Thymus (tissue), 14 donors: ENCODE measurements around the gene GCDH. TPM values are rescaled to one million over a fixed set of nuclear protein-coding genes. Genes with fewer than 3 reads are reported as not detected.
"Not testable (repeated sequence)": the region's sequence is repeated elsewhere in the genome, so short reads cannot be mapped to it uniquely, and the experiment has no call there.

ENCODE experiments used
- DNase-seq, 9 donors: peaks; one replicate each; pipeline ENCODE4 v3.0.0-alpha.2; 2013; ENCODE audit warnings: low spot score in 9 of 9, low read depth in 6 of 9, missing footprints in 1 of 9
- H3K27ac ChIP-seq, 2 donors: one replicate each; pipeline ENCODE4 v1.5.1; 2013; ENCODE audit warnings: control low read depth in 1 of 2, low read depth in 1 of 2, low read length in 1 of 2, mild to moderate bottlenecking in 1 of 2, moderate library complexity in 1 of 2
- H3K27me3 ChIP-seq, 2 donors: one replicate each; pipeline ENCODE4 v1.5.1; 2013; ENCODE audit warnings: low read length in 1 of 2; ENCODE audit not compliant: control insufficient read depth in 2 of 2, insufficient read depth in 1 of 2
- H3K36me3 ChIP-seq, 2 donors: one replicate each; pipeline ENCODE4 v1.5.1; 2013; ENCODE audit warnings: low read length in 1 of 2, mild to moderate bottlenecking in 1 of 2, moderate library complexity in 1 of 2; ENCODE audit not compliant: control insufficient read depth in 2 of 2, insufficient read depth in 2 of 2
- H3K4me1 ChIP-seq, 2 donors: one replicate each; pipeline ENCODE4 v1.5.1; 2013; ENCODE audit warnings: low read length in 2 of 2; ENCODE audit not compliant: control insufficient read depth in 2 of 2, insufficient read depth in 2 of 2
- H3K4me3 ChIP-seq, 2 donors: one replicate each; pipeline ENCODE4 v1.5.1; 2013; ENCODE audit warnings: low read length in 2 of 2, control low read depth in 1 of 2, mild to moderate bottlenecking in 1 of 2
- H3K9me3 ChIP-seq, 2 donors: one replicate each; pipeline ENCODE4 v1.5.1; 2013; ENCODE audit warnings: low read length in 1 of 2, mild to moderate bottlenecking in 1 of 2; ENCODE audit not compliant: control insufficient read depth in 2 of 2, insufficient read depth in 1 of 2
- WGBS: extraction: QIAGEN DNeasy Blood & Tissue Kit; methylation state at CpG from one replicate; pipeline ENCODE4 v1.1.7; 2013; 5-methylcytosine and 5-hydroxymethylcytosine counted together
- long read RNA-seq, 10 donors: transcript quantifications; one replicate each; lab custom pipeline, GENCODE V29; 2026
- polyA plus RNA-seq: library from polyadenylated mRNA; stranded (reverse); fragments of 200-250 nt; gene quantifications from one replicate; pipeline ENCODE4 v1.2.3, GENCODE V29; 2013
- total RNA-seq: library from RNA; stranded (reverse); fragments of 120-200 nt; gene quantifications from one replicate; pipeline ENCODE4 v1.2.4, GENCODE V29; 2013
- donor health status: healthy.

Gene GCDH
- total RNA-seq = 21.9 TPM
- polyA plus RNA-seq = 33.6 TPM
- long read RNA-seq, donor 1, partial matches to known transcripts = 0 of 1 reads
- long read RNA-seq, donor 1, other reads (novel, unspliced or antisense) = 0 of 1 reads
- long read RNA-seq, donor 2, transcript GCDH-201 (12 exons, 1,956 nt) = major isoform, 8 of 34 reads
- long read RNA-seq, donor 2, partial matches to known transcripts = 23 of 34 reads
- long read RNA-seq, donor 2, other reads (novel, unspliced or antisense) = 0 of 34 reads
- long read RNA-seq, donor 3, transcript GCDH-201 (12 exons, 1,956 nt) = major isoform, 11 of 24 reads
- long read RNA-seq, donor 3, partial matches to known transcripts = 10 of 24 reads
- long read RNA-seq, donor 3, other reads (novel, unspliced or antisense) = 0 of 24 reads
- long read RNA-seq, donor 4, partial matches to known transcripts = 6 of 8 reads
- long read RNA-seq, donor 4, other reads (novel, unspliced or antisense) = 0 of 8 reads
- long read RNA-seq, donor 5, partial matches to known transcripts = 9 of 14 reads
- long read RNA-seq, donor 5, other reads (novel, unspliced or antisense) = 0 of 14 reads
- long read RNA-seq, donor 6, transcript GCDH-201 (12 exons, 1,956 nt) = major isoform, 7 of 87 reads
- long read RNA-seq, donor 6, partial matches to known transcripts = 56 of 87 reads
- long read RNA-seq, donor 6, other reads (novel, unspliced or antisense) = 23 of 87 reads
- long read RNA-seq, donor 7, transcript GCDH-201 (12 exons, 1,956 nt) = major isoform, 8 of 65 reads
- long read RNA-seq, donor 7, partial matches to known transcripts = 34 of 65 reads
- long read RNA-seq, donor 7, other reads (novel, unspliced or antisense) = 23 of 65 reads
- long read RNA-seq, donor 8, partial matches to known transcripts = 0 of 2 reads
- long read RNA-seq, donor 8, other reads (novel, unspliced or antisense) = 0 of 2 reads
- long read RNA-seq, donor 9 = 0 reads
- long read RNA-seq, donor 10, partial matches to known transcripts = 6 of 8 reads
- long read RNA-seq, donor 10, other reads (novel, unspliced or antisense) = 0 of 8 reads

- peaks cover 19 to 22% of the 10 kb centered on the region in 2 donors for H3K36me3 ChIP-seq
- H3K27ac ChIP-seq = peak within 1 kb of the TSS; percentile 86
- H3K27me3 ChIP-seq = peaks cover 5 to 19% of the 10 kb centered on the region in 2 donors
- peaks cover 7 to 16% of the 10 kb centered on the region in 2 donors for H3K4me1 ChIP-seq
- peak; percentile 90 to 99 (median 95) for DNase-seq
- WGBS = under 1% methylated on average over 49 of the region's 49 CpGs
- no peaks in the 10 kb centered on the region for H3K9me3 ChIP-seq
- peak within 1 kb of the TSS; percentile 63 to 92 for H3K4me3 ChIP-seq
Measured at GRCh38 chr19:12890787-12891552, at the start of gene GCDH. Gene GCDH, plus strand, starts transcription at chr19:12891160. Its CDS starts 145 bp downstream, at chr19:12891305.

GRCh38 chr19:12842511-12842910, 48.4 kb upstream of the GCDH start:
- DNase-seq = no peak
- no peak overlapping the region for H3K27ac ChIP-seq
- peaks cover 1 to 11% of the 10 kb centered on the region in 2 donors for H3K9me3 ChIP-seq
- no peak overlapping the region for H3K4me3 ChIP-seq
- H3K4me1 ChIP-seq = peaks cover 7 to 20% of the 10 kb centered on the region in 2 donors
- no peaks in the 10 kb centered on the region for H3K36me3 ChIP-seq
- H3K27me3 ChIP-seq = peaks cover 47 to 90% of the 10 kb centered on the region in 2 donors
- WGBS = 96% methylated on average over 18 of the region's 18 CpGs

- 96% methylated on average over 11 of the region's 11 CpGs for WGBS
- H3K27me3 ChIP-seq = peaks cover 41 to 89% of the 10 kb centered on the region in 2 donors
- peaks cover 10 to 21% of the 10 kb centered on the region in 2 donors for H3K4me1 ChIP-seq
- peaks cover 1 to 11% of the 10 kb centered on the region in 2 donors for H3K9me3 ChIP-seq
- no peak overlapping the region for H3K27ac ChIP-seq
- H3K4me3 ChIP-seq = no peak overlapping the region
- H3K36me3 ChIP-seq = no peaks in the 10 kb centered on the region
- DNase-seq = no peak
Measured at GRCh38 chr19:12843328-12843727, 47.6 kb upstream of the GCDH start.

- Histone ChIP-seq H3K36me3 (no peaks in the 10 kb centered on the region), H3K4me3 (no peak overlapping the region), H3K27me3 (peaks cover 34 to 83% of the 10 kb centered on the region in 2 donors), H3K9me3 (peaks cover 1 to 11% of the 10 kb centered on the region in 2 donors), H3K27ac (no peak overlapping the region), H3K4me1 (peaks cover 10 to 14% of the 10 kb centered on the region in 2 donors)
- DNase-seq = no peak
- WGBS = 93% methylated on average over 3 of the region's 3 CpGs
Measured at GRCh38 chr19:12843999-12844732, 46.8 kb upstream of the GCDH start.

- not testable (repeated sequence) for H3K27ac ChIP-seq, DNase-seq, H3K4me1 ChIP-seq, H3K4me3 ChIP-seq, H3K9me3 ChIP-seq, H3K36me3 ChIP-seq
- peaks cover 12 to 59% of the 10 kb centered on the region in 2 donors for H3K27me3 ChIP-seq
- WGBS = 87% methylated on average over 7 of the region's 7 CpGs
Measured at GRCh38 chr19:12846613-12847012, 44.3 kb upstream of the GCDH start.

GRCh38 chr19:12847159-12848139, 43.5 kb upstream of the GCDH start:
- DNase-seq = peak in 5 of 9 donors; percentile 33 to 72 (median 42)
- peaks cover 9 to 51% of the 10 kb centered on the region in 2 donors for H3K27me3 ChIP-seq
- H3K4me1 ChIP-seq = peaks cover 5 to 7% of the 10 kb centered on the region in 2 donors
- no peaks in the 10 kb centered on the region for H3K9me3 ChIP-seq
- H3K27ac ChIP-seq = no peak overlapping the region
- no peaks in the 10 kb centered on the region for H3K36me3 ChIP-seq
- no peak overlapping the region for H3K4me3 ChIP-seq
- 13% methylated on average over 69 of the region's 69 CpGs for WGBS

- Histone ChIP-seq H3K36me3 (no peaks in the 10 kb centered on the region), H3K27ac (no peak overlapping the region), H3K4me3 (no peak overlapping the region), H3K27me3 (no peaks in the 10 kb centered on the region), H3K4me1 (no peaks in the 10 kb centered on the region), H3K9me3 (no peaks in the 10 kb centered on the region)
- 93% methylated on average over 1 of the region's 1 CpG for WGBS
- DNase-seq = no peak
Measured at GRCh38 chr19:12856653-12857052, 34.3 kb upstream of the GCDH start.
